Testis (tissue), 3 donors: ENCODE data around the gene BCL2L11. TPM values are rescaled to one million over a fixed set of nuclear protein-coding genes. Genes with fewer than 3 reads are reported as not detected.

Experiments used
- DNase-seq: peaks from one replicate; pipeline ENCODE4 v3.0.0-alpha.2; 2019
- H3K27ac ChIP-seq, 2 donors: fragments of 200-600 bp; sonication (generic); one replicate each; pipeline ENCODE4 v1.5.1; 2019
- H3K27me3 ChIP-seq: fragments of 200-600 bp; sonication (generic); one replicate; pipeline ENCODE4 v1.5.1; 2019
- H3K36me3 ChIP-seq: fragments of 200-600 bp; sonication (generic); one replicate; pipeline ENCODE4 v1.5.1; 2017; ENCODE audit warnings: low read depth; ENCODE audit errors: missing control alignments
- H3K4me1 ChIP-seq: fragments of 200-600 bp; sonication (generic); one replicate; pipeline ENCODE4 v1.5.1; 2019
- H3K4me3 ChIP-seq, 2 donors: fragments of 200-600 bp; sonication (generic); one replicate each; pipeline ENCODE4 v1.5.1; 2017 to 2019
- H3K9me3 ChIP-seq: fragments of 200-600 bp; sonication (generic); one replicate; pipeline ENCODE4 v1.5.1; 2017
- CTCF ChIP-seq, 3 experiments: fragments of 450-650 bp in 2 of 3; fragments of 200-600 bp in 1 of 3; sonication (generic) in 1 of 3; IDR thresholded peaks; one replicate each; pipeline ENCODE4 v1.5.1; 2016 to 2019; ENCODE audit warnings: antibody characterized with exemption in 3 of 3, mild to moderate bottlenecking in 2 of 3, moderate library complexity in 1 of 3
- POLR2A ChIP-seq: fragments of 450-650 bp; IDR thresholded peaks from one replicate; pipeline ENCODE4 v1.6.1; 2017; ENCODE audit warnings: antibody characterized with exemption, mild to moderate bottlenecking, moderate library complexity
- WGBS, 2 donors: methylation state at CpG; one replicate each; pipeline ENCODE4 v1.1.5; 2018; 5-methylcytosine and 5-hydroxymethylcytosine counted together
- intact Hi-C: fragments of 100-400 bp; cut with DNase I; formaldehyde crosslinking; loops from one replicate; pipeline ENCODE4 v1.15.1; 2023; ENCODE audit warnings: low total_unique reads
- polyA plus RNA-seq: library from polyadenylated mRNA; stranded (reverse); fragments of 350-450 nt; fragmentation: Illumina TruSeq; extraction: RNeasy Lipid Tissue Mini Kit (QIAGEN cat#74804); gene quantifications from one replicate; pipeline ENCODE4 v1.2.3, GENCODE V29; 2014; ENCODE audit warnings: low read depth, low replicate concordance; ENCODE audit not compliant: insufficient read depth
- total RNA-seq, 2 donors: library from RNA; depleted of rRNA; stranded (reverse); fragments of >200 nt; gene quantifications; one replicate each; pipeline ENCODE4 v1.2.3, GENCODE V29; 2016

BCL2L11 gene
- total and polyA plus RNA-seq, 3 donors from 2014 or later, result 26.4 to 41.7 (median 29.3) TPM

- no peaks in the 10 kb centered on the region for H3K9me3 ChIP-seq
- intact Hi-C loops, result no loop called here
- 93 to 95% methylated on average over 4 of the region's 4 CpGs for WGBS, 2 donors
- TF ChIP-seq CTCF (IDR thresholded peaks at IDR 0.05) (no peak), POLR2A (no peak)
- H3K4me1 ChIP-seq, result no peaks in the 10 kb centered on the region
- no peaks in the 10 kb centered on the region for H3K36me3 ChIP-seq
- no peak overlapping the region for H3K4me3 ChIP-seq
- no peak for DNase-seq
- no peaks in the 10 kb centered on the region for H3K27me3 ChIP-seq
- no peak overlapping the region for H3K27ac ChIP-seq
These were observed 47.1 kb downstream of the BCL2L11 start for GRCh38 chr2:111167863-111168162.

GRCh38 chr2:111168528-111169239 lies 48.0 kb downstream of the BCL2L11 start:
- Histone ChIP-seq H3K36me3 (no peaks in the 10 kb centered on the region), H3K27me3 (no peaks in the 10 kb centered on the region), H3K27ac (no peak overlapping the region), H3K9me3 (no peaks in the 10 kb centered on the region), H3K4me3 (no peak overlapping the region), H3K4me1 (no peaks in the 10 kb centered on the region)
- 61 to 67% methylated on average over 9 of the region's 9 CpGs for WGBS, 2 donors
- TF ChIP-seq POLR2A (no peak), CTCF (IDR thresholded peaks at IDR 0.05) (no peak)
- DNase-seq, result no peak
- intact Hi-C loops, result no loop called here

- no peaks in the 10 kb centered on the region for H3K9me3 ChIP-seq
- no peak overlapping the region for H3K4me3 ChIP-seq
- no peaks in the 10 kb centered on the region for H3K36me3 ChIP-seq
- TF ChIP-seq CTCF (IDR thresholded peaks at IDR 0.05) (no peak), POLR2A (no peak)
- no peaks in the 10 kb centered on the region for H3K4me1 ChIP-seq
- intact Hi-C loops, result no loop called here
- H3K27me3 ChIP-seq, result no peaks in the 10 kb centered on the region
- H3K27ac ChIP-seq, result no peak overlapping the region
- 83 to 92% methylated on average over 2 of the region's 2 CpGs for whole genome bisulfite sequencing, 2 donors
- DNase-seq, result no peak
These were observed 48.6 kb downstream of the BCL2L11 start for GRCh38 chr2:111169268-111169667.

- intact Hi-C loops, result no loop called here
- H3K4me3 ChIP-seq, result no peak overlapping the region
- H3K27me3 ChIP-seq, result no peaks in the 10 kb centered on the region
- H3K36me3 ChIP-seq, result no peaks in the 10 kb centered on the region
- H3K27ac ChIP-seq, result no peak overlapping the region
- TF ChIP-seq POLR2A (no peak), CTCF (IDR thresholded peaks at IDR 0.05) (no peak)
- no peaks in the 10 kb centered on the region for H3K4me1 ChIP-seq
- DNase-seq, result no peak
- no peaks in the 10 kb centered on the region for H3K9me3 ChIP-seq
- 89 to 98% methylated on average over 3 of the region's 3 CpGs for WGBS, 2 donors
These were observed 49.2 kb downstream of the BCL2L11 start for GRCh38 chr2:111169924-111170323.

GRCh38 chr2:111171337-111171930 lies 50.7 kb downstream of the BCL2L11 start:
- Histone ChIP-seq H3K4me3 (no peak overlapping the region), H3K9me3 (no peaks in the 10 kb centered on the region), H3K4me1 (no peaks in the 10 kb centered on the region), H3K27ac (no peak overlapping the region), H3K27me3 (no peaks in the 10 kb centered on the region), H3K36me3 (no peaks in the 10 kb centered on the region)
- intact Hi-C loops, result no loop called here
- 81% methylated on average over 9 to 10 of the region's 10 CpGs for WGBS, 2 donors
- TF ChIP-seq POLR2A (no peak), CTCF (IDR thresholded peaks at IDR 0.05) (no peak)
- DNase-seq, result no peak
